HG02981 (cell line): Measurements from ENCODE around the gene KDSR.

Experiments used
- ATAC-seq: cut with Tn5 transposase; IDR thresholded peaks from one replicate; pipeline ENCODE4 v1.9.1; 2021; ENCODE audit warnings: mild to moderate bottlenecking, moderate library complexity; ENCODE audit not compliant: unreplicated experiment

Gene KDSR

DNA sequence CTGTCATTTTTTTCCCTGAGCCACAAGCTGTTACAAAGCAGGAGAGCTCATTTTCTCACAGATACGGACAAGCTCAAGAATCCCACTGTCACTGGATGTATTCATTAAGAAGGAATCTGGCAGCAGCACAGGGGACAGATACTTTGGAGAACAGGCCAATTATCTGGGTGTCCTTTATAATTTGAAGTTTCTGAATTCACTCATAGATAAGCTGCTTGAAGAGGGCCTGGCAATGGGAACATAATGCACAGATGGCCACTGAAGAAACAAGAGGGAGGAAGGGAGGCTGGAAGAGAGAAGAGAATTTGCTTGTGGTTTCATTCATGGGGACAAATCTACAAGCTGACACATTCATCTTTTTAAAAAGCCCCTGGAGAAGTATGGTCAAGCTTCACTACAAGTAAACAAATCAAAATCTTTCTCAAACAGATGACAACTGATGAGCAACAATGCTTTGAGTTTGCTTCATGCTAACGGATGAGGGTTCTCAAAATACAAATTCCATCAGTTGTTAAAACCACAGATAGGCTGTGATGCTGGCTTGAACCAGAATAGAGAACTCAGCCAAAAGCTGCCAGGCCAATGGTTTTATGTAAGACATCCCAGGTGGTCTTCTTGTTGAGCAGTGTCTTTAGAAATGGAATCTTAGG, 59.3 kb downstream of the KDSR start:
- no peak for ATAC-seq

DNA sequence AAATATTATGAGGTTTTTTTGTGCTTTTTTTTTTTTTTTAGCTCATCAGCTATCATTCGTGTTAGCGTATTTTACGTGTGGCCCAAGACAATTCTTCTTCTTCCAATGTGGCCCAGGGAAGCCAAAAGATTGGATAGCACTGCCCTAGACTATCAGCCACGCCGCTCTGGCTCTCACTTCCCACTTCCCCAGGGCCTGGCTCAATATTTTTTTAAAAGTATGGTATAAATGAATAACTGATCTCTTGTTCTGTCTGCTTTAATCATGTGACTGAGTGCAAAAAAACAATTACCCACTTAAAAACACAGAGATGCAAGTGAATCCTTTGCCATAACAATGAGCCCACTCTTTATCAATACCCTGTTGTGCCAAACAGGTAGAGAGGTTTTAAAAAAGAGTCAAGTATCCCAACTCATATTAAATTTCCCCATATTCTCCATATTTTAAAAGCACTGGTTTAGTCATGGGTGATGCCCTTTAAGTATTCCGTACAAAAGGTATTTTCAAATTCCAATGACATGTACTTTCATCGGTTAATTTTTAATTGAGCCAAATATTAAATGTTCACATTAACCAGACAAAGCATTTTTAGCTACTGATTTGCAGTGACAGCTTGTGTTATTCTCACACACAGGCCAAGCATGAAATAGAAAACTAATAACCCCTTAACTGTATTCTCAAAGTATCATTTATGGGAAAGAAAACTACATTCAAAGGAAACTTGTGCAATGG, 60.0 kb downstream of the KDSR start:
- ATAC-seq: no peak

DNA sequence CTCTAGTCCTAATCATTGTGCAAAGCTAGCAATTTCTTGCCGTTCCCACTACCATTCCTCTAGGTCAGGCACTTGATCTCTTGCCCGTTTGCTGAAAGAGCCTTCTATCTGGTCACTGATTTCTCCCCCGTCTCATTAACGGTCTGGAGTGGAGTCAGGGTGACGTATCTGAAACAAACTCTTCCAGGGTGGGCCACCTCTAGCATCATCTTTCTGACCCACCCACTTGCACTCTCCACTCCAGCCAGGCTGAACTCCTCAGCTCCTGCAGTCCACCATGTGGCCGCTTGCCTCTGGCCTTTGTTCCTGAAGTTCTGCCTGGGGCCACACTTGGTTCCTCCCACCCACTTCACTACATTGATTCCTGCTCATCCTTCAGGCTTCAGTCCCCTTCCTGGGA, 60.8 kb downstream of the KDSR start:
- no peak for ATAC-seq

DNA sequence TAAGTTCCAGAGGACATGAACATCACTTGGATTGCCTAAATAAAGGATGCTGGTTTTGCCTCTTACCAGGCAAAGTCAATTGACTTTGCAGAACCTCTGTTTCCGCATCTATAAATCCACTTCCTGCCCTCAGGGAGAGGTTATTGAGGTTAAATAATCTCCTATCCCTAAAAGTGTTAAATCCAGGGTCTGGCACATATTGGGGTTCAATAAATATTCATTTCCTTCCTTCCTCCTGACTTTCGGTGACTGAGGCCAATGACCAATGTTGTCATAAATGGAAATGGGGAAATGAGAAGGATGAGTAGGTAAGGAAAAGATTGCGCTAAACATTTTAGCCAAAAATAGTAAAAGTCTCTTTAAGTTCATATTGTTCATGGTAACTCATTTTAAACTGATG, 63.5 kb downstream of the KDSR start:
- no peak for ATAC-seq

DNA sequence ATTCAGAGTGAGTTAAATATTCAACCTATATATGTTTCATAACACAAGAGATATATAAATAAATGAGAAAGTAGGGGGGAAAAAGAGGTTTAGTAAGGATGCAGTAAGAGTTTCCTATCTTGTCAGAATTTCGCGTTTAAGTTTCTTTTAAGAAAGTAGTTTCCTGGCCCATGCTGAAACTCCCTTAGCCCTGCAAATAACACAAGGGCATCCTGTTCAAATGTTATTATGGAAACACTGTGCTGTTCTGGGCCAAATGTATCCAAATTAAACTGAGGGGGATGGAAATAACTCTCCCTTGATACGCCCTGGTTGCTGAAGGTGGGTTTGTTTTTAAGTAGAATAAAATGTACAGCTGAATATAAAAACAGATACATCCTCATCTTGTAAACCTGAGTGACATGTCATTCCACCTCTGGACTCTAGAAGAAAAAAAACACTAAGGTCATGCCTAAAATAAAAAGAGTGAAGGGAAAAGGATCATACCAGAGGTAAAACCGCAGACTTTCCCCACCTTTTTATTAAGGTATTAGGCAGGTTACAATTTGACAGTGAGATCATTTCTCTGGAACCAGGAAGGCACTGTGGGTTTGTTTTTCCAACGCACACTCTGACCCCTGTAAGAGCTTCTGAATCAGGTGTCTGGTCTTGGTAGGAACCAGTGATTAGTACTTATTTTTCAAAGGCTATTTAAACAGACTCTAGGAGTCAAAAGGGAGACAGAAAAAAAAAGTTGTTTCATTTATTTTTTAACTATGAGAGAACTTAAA, 64.2 kb downstream of the KDSR start:
- no peak for ATAC-seq

DNA sequence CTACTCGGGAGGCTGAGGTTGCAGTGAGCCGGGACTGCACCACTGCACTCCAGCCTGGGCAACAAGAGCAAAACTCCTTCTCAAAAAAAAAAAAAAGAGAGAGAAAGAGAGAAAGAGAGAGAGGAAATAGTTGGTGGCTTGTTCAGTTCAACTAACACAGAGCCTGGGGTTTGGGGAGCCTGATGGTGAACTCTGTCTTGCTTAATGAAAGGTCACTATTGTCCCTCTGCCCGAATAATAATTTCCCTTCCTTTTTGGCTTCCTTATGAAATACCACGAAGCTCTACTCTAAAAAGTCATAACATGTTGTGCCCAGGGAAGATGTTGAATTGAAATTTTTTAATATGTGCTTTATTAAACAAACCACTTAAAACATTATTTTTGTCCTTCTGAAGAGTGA, 64.8 kb downstream of the KDSR start:
- no peak for ATAC-seq

DNA sequence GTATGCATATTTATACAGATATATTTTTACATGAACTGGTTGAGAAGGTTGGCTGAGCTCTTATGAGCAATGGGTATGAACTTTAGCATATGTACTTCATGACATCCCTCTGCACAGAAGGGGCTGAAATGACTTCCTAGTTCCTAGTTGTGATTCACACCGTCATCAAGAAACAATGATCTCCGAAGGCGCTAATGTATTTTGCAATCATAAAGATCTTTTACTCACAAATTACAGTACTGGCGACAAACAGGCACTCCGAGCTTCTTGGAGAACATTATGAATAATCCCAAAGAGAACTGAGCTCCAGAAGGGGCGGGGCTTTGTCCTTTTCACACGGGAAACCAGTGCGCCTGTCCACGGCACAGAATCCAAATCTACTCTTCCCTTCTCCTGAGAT, 65.6 kb downstream of the KDSR start:
- ATAC-seq: no peak

DNA sequence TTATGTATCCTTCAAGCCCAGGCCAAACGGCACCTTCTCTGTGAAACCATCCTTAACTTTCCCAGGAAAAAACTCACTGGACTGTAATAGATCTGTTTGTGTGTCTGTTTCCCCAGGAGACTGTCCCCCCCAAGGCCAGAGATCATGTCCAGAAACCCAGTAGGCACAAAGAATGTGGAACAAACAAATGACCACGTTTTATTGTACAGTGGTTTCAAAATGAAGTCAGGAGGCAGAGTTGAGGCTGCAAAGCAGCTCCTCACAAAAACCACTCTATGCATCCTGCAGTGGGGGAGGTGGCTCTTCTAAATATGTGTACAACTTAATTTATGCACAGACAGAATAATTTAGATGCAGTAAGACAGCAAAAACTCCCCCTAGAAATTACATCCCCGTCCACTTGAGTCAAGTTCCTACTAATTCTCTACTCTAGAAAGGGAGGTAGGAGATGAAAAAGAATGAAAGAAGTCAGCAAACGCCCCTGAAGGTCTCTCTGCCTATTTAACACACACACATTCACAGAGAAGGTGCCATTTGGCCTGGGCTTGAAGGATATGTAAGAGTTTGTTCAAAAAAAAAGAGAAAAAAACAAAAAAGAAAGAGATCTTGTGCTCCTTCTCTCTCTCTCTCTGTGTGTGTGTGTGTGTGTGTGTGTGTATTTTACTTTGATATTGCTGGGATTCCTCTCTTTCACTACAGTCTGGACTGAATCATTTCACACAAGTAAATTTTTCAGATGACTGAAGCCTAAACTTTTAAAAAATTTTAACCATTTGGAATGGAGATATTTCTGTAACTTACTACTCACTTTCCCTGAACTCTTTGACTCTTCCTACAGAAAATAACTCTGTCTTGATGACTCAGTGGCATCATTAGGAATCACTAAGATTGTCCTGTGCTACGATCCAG, 66.9 kb downstream of the KDSR start:
- ATAC-seq: peak; percentile 60

DNA sequence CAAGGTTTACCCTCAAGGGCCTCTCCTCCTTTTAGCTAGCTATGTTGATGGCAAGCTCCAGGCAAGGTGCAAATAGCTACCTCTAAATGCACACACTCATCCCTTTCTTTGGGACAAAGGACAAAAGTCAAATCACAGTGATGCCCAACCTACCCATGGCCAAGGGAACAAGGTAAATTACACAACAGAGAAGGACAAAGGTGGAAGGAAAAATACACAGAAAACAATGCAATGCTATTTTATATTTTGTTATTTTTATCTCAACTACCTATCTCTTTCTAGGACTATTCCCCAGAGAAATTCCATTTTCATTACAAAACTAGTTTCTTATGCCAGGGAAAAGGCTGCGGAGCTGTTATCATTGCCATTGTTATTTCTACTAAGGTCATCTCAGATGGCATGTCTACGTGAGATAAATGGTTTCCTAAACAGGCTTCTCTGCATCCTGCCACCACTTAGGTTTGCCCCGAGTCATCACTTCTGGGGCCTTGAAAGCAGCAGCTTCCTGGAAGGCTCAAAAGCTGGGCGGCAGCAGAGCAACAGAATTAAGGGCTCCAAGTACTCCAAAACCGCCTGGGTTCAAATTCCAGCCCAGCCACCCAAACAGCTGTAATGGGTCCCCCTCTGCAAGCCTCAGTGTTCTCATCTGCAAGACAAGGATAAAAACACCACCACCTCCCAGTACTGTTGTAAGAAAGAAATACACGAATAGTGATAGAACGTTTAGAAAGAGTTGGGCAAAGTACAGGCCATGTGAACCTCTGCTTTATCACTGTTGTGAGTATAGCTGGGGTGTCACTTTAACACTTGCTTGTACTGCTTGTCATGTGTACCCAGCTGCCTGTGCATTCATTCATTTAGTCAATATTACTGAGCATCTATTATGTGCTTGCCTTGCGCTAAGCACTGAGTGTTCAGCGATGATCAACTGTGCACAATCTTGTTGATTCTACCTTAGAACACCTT, 68.3 kb downstream of the KDSR start:
- ATAC-seq: no peak

DNA sequence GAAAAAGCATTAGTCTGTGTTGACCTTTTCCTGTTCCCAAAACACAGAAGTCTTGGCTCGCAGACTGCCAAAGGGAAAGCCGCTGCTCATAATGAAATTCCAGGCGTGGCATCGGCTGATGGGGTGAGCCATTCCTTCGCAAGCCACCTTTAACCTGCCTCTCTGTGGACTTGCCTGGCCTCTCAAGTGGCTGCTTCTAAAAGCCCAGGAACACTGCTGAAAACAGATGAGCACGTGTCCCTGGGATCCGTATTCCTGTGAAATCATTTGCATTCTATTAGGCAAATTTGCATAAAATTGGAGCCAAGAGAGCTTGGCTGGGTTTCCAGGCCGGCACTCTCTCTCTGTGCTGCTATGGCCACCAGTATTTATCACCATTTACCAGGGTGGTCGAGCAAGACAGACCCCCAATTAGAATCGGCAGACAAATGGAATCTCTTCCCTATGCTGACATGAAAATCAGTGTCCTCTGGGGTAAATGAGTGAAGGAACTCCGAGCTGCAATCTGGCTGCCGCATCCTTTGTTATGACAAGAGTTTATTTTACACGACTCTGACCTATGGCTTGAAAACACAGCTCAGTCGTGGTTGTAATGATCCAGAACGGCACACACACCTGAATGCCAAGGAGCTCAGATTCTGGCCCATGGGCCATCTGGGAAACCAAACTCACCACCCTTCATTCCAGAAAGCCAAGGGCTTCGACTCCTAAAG, 69.2 kb downstream of the KDSR start:
- ATAC-seq: no peak

DNA sequence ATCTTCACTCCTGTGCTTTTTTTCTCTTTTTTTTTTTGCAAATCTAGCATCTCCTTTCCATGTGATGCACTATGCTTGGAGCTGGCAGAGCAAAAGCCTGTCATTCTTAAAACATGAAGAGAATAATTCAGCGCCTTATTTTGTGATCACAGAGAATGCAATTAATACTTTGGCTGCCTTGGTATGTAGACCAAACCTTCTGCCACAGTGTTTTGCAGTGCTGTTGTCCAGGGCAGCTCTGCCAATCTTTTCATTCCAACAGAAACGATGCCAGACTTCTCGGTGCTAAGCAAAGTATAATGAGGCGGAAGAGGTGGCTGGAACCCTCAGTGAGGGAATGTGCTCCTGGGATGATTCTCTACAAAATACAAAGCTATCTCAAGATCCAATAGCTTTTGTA, 73.1 kb downstream of the KDSR start:
- no peak for ATAC-seq

DNA sequence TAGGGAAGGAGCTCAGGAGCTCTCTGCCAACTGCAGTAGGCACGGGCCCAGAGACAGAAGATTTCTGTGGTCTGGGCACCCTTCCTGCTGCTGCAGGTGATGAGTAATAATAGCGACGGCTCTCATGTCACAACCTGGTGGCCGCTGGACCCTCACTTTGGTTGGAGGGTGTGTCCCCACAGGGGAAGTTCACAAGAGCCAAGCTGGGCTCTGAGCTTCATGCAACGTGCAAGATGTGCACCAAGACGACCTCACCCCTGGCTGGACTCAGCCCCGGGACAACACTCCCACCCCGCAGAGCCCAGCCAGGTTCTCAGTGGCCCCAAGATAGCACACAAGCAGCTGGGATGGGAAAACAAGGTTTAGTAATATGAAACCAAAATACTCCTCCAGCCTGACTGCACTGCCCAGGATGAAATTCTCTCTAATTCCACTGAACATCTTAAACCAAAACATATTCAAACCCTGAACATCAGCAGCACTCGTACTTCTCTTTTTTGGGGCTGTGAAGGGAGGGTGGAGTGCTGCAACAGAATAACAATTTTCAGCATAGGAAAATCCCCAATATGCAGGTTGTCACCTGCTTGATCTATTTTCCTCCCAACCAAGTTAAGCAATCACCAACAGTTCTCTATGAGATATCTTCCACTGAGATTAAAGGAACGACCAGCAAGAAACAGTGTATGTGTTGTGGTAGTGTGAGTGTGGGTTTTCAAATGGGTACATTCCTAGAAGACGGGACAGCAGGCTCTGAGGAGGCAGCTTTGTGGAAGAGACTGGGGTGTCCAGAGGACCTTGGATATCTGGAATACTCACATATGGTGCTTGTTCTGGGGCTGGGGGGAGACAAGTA, 73.9 kb downstream of the KDSR start:
- ATAC-seq: peak; percentile 58

DNA sequence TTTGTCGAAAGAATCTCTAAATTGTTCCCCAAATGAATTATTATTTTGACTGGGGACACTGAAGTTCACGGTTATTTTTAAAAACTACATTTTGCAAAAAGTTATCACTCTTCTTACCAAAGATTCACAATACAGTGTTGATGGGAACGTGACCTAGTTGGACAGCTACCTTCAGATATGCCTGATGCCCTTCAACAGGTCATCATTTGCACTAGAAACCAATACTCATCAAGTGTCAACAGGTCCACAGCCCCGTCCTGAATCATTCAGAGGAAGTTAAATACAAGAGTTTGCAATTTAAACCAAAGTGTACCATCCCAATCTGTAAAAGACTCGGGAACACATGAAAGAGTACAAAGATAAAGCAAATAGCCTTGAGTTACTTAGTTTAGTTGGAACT, 75.7 kb downstream of the KDSR start:
- no peak for ATAC-seq

DNA sequence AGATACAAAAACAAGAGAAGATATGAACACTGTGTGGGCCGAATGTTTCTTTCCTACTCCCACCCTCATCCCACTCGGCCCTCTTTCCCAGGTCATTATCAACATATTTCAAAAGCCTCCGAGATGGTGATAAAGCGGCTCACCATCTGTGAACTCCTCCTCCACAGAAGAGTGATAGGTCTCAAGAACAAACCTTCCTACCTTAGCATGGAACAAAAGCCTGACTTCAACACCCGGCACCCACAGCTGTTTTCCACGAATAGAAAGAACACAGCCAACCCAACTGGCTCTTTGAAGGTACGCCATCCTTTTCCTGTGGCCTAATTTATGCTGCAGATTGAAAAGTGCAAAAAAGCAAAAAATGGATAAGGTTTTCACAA, 76.2 kb downstream of the KDSR start:
- ATAC-seq: no peak

DNA sequence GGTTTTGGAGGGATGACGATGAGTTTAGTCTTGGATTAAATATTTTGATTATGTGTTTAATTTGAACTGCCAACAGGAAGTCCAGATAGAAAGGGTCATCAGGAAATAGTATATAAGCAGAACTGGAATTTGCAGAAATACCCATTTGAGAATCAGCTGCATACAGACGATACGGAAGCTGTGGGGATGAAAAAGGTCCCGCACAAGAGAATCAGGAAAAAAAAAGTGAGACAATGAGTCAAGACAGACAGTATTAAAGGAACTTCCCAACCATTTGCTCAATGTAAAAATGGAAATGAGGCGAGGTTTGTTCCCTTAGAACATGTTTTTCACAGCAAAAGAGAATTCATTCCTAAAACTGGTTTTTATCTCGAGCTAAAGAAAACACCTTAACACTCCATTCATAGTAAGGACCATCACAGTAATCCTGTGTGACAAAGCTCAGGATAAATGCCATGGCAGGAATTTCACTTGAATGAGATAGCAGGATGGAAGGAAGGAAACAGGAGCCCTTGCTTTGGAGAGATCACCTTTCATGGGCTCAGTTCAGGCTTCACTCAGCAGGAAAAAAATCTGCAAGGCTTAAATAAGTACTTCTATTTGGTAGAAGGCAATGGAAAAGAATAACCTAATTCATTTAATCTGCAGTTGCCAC, 76.7 kb downstream of the KDSR start:
- no peak for ATAC-seq

DNA sequence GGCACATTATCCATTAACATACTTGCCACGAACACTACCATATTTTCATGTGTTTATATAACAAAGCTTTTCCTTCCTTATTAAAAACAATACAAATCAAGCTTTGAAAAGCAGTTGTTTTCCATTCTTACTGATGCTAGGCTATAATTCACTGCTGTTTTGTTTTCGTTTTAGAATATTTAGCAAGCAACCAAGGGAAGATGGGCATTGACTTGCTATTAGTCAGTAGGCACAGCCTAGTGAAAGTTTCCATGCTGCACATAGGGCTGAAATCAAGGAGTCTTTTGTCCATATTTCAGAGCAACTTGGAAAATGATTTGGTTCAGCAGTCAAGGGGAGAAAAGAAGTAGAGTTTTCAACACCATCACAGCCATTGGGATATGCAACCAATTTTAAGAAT, 78.7 kb downstream of the KDSR start:
- ATAC-seq: no peak

DNA sequence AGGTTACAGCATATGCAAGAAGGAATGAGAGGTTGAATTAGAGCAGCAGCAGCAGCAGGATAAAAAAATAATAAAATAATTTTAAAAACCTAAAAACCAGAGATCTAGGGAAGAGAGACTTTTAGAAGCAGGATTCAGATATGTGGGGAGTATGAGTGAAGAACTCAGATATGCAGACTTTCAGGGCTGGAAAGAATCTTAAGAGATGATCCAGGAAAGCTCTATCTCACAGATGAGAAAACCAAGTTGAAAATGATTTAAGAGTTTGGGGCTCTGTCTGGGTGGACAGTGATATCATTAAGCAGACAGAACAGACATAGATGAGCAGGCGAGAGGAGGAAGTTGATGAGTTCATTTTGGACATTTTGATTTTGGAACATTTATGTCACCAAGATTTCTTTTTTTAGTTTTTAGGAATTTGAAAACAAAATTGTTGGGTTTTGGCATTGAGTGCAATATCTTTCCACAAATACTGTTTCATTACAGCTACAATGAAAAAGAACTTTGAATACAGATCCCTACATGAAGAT, 79.2 kb downstream of the KDSR start:
- no peak for ATAC-seq

DNA sequence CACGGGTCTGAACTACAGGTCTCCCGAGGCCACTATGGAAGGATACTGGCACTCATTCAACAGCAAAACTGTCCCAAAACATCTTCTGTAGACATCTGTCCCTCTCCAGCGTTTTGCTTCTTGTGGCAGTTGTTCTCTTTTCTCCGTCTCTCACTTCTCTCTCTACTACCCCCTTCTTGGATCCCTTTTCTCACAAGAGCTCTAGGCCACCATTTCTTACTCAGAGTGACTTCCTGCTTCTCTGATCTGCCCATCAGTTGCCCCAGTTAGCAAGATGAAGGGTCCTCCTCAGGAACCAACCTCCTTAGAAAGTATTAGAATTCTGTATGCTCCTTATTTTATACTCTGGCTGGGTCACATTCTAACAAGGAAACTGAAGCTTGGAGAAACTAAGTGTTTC, 80.1 kb downstream of the KDSR start:
- ATAC-seq: no peak
